Measurements from ENCODE around the gene DACT2. TPM values are rescaled to one million over a fixed set of nuclear protein-coding genes. Genes with fewer than 3 reads are reported as not detected.
"Not testable (repeated sequence)": the region's sequence is repeated elsewhere in the genome, so short reads cannot be mapped to it uniquely, and the experiment has no call there.

Gene DACT2
- polyA plus RNA-seq (ENCODE audit: insufficient read length in 3 of 3) = 10 to 100 TPM; 16.1 to 17.5 (median 17.3) TPM

DNA sequence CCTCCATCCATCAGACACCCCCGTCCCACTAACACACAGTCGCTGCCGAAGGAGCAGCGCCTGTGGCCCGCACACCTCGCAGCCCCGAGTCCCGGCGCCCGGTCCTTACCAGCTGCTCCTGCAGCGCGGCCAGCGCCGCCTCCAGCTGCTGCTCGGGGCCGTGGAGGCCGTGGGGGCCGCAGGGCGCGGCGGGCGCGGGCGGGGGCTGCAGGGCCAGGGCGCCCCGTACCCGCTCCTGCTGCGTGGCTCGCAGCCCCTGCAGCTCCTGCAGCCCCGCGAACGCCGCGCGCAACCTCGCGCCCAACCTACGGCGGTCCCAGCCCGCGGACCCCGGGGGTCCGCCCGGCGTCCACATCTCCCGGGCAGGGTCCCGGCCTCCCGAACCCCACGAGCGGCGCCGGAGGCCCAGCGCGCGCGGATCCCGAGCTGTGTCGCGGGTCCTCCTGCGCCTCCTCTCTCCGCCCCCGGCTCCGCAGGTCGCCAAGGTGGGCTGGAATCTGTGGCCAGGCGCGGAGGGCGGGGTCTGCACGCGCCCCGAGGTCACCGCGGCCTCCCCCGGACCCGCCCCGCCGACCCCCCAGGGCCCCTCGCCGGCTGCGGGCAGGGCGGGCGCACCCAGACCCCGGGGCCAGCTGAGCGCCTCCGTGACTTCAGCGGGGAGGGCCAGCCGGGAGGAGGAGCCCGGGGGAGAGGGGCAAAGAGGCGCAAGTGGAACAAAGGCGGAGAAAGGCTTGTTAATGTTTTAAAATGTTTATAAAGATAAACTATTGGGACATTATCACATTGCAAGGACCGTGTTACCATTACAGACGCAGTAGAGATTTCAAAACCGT is at the start of gene DACT2:
Gene DACT2, minus strand, starts transcription at position 499 of the 833 bp plus-strand sequence. Its CDS starts 144 bp downstream, at position 355.
- DNase-seq (ENCODE audit: low read depth in 3 of 3, low spot score in 2 of 3) = no peak

DNA sequence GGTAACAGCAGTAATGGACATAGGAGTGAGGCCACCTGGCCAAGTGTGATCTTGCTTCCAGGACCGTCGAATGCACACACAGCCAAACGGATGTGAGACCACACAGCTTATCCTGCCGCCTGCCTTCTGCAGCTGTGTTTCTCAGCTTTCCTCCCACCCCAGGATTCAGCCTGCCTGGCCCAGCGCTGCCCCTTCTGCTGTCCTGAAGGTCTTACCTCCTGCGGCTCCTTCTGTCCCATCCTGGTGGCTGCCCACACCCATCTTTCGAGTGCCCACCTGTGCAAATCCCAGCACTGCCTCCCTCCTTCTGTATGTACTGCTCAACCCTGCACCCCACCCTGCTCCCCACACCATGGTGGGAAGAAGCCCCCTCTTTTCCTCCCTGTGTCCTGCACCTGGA is 49.4 kb upstream of the DACT2 start:
- DNase-seq (ENCODE audit: low read depth in 3 of 3, low spot score in 2 of 3) = no peak

DNA sequence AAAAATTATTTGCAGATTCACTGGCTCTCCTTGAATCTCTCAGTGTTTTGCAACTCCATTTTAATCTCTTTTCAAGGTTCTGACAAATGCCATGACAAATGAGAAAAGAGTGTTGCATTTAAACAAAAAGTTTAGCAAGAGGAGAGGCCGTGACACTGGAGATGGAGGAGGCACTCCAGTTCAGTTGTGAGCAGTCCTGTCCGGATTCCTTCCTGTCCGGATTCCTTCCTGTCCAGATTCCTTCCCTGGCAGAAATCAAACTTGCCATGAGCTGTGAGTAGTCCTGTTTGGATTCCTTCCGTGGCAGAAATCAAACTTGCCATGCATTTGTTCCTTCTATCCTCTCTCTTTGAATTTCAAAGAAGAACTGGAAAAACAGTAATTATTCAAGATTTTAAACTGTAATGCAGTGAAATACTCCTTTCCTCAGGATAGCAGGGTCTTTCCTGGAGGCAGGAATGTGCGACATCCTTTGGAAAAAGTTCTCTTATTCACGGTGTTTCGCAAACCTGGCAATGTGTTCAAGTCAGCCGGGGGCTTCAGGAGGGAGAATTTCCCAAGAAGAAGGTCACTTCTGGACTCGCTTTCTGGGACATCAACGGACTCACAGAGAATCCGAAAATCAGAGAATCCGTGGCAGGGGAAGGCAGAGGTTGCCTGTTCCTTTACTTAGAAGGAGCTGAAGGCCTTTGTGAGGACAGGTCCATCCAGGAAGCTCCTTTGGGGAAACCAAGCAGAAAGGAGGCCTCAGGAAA is 48.7 kb upstream of the DACT2 start:
- no peak for DNase-seq (ENCODE audit: low read depth in 3 of 3, low spot score in 2 of 3)

DNA sequence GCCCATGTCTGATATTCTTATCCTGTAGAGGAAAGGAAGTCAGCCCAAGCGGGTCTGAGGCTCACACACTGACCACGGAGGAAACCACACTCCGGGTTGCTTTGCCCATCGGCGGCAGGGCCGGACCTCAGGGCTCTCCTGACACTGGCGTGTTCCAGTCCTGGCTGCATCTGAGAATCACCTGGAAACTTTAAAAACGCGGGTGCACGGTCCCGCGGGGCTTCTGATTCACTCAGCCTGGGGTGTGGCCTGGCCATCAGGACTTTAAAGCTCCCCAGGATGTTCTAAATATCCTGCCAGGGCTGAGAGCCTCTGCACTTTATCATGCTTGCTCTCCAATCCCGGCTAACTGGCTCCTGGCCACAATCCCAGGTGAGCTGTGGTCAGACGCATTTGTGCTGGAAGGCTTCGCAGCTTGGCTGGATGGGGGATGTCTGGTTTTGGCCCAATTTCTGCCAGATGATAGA is 47.7 kb upstream of the DACT2 start:
- no peak for DNase-seq (ENCODE audit: low read depth in 3 of 3, low spot score in 2 of 3)

GRCh38 chr6:168366473-168366872 is 46.9 kb upstream of the DACT2 start:
- no peak for DNase-seq (ENCODE audit: low read depth in 3 of 3, low spot score in 2 of 3)

- DNase-seq (ENCODE audit: low read depth in 3 of 3, low spot score in 2 of 3) = no peak
Observed at GRCh38 chr6:168365422-168366165, 46.0 kb upstream of the DACT2 start.

DNA sequence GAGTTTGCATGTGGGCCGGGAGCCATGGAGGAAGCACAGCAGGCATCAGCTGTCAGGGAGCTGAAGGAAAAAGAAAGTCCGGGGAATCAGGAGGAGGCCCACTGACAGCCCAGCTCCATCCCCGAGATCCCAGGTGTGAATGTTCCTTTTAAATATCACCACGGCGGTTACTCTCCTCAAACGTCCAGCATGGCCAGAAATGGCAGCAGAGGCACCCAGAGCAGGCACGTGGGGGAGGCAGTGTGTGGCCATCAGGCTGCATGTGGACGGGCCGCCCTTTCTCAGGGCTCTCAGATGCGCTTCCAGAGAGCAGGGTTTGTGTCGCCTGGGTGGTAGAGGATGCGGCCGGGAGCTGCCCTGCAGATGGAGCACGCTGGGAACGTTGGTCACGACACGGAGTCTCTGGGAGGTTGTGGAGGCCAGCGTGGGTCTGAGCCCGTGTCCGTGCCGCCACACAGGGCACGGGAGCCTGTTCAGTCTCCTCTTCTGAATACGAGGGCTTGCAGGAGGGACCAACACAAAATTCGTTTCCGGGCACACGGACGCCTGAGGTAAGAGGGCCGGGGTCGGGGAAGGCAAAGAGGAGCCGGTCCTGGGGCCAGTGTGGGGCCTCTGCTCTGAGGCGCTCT is 45.3 kb upstream of the DACT2 start:
- DNase-seq (ENCODE audit: low read depth in 3 of 3, low spot score in 2 of 3) = no peak

GRCh38 chr6:168363811-168364792 is 44.5 kb upstream of the DACT2 start:
- DNase-seq (ENCODE audit: low read depth in 3 of 3, low spot score in 2 of 3) = no peak

- no peak for DNase-seq (ENCODE audit: low read depth in 3 of 3, low spot score in 2 of 3)
Observed at GRCh38 chr6:168363302-168363701, 43.7 kb upstream of the DACT2 start.

- no peak for DNase-seq (ENCODE audit: low read depth in 3 of 3, low spot score in 2 of 3)
Observed at GRCh38 chr6:168362276-168362990, 42.9 kb upstream of the DACT2 start.

- no peak for DNase-seq (ENCODE audit: low read depth in 3 of 3, low spot score in 2 of 3)
Observed at GRCh38 chr6:168361766-168362165, 42.2 kb upstream of the DACT2 start.

- DNase-seq (ENCODE audit: low read depth in 3 of 3, low spot score in 2 of 3) = no peak
Observed at GRCh38 chr6:168359794-168360193, 40.2 kb upstream of the DACT2 start.

DNA sequence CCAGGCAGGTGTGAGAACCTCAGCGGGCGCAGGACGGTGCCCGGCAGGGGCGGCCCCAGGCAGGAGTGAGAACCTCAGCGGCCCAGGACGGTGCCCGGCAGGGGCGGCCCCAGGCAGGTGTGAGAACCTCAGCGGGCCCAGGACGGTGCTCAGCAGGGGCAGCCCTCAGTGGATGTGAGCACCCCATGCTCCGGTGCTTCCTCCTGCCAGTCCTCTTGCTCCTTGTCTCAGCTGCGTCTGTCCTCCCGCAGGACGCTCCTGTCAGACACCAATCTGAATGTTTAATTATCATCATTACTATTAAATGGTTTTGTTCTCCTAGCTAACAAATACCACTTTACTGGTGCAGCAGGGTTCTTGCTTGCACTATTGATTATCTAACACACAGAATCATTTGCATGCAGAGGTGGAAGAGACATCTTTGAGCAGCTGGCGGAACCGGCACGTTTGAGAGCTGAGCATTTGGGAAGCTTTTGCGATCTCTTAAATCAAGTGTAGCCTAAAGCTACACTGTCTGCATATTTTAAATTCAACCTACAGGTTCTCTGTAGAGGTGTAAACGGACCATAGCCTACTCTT is 39.4 kb upstream of the DACT2 start:
- DNase-seq (ENCODE audit: low read depth in 3 of 3, low spot score in 2 of 3) = no peak

DNA sequence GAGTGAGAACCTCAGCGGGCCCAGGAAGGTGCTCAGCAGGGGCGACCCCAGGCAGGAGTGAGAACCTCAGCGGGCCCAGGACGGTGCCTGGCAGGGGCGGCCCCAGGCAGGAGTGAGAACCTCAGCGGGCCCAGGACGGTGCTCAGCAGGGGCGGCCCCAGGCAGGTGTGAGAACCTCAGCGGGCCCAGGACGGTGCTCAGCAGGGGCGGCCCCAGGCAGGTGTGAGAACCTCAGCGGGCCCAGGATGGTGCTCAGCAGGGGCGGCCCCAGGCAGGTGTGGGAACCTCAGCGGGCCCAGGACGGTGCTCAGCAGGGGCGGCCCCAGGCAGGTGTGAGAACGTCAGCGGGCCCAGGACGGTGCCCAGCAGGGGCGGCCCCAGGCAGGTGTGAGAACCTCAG is 37.3 kb upstream of the DACT2 start:
- DNase-seq (ENCODE audit: low read depth in 3 of 3, low spot score in 2 of 3) = not testable (repeated sequence)

- no peak for DNase-seq (ENCODE audit: low read depth in 3 of 3, low spot score in 2 of 3)
Observed at GRCh38 chr6:168355716-168356522, 36.3 kb upstream of the DACT2 start.

DNA sequence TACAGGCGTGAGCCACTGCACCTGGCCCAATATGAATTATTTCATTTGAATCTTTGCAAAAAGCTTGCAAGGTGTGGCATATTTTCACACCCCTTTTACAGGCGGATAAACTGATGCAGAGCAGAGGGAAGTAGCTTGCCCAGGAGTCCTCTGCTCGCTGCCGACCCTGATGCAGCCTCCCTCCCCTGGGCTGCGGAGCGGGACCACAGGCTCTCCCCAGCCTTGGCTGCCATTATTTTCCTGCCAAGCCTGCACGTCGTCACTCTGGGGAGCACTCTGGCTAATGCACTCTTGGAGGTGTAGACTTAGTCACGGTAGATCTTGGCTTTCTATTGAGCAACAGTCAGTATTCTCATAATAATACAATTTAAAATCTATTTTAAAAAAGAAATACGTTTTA is 34.8 kb upstream of the DACT2 start:
- no peak for DNase-seq (ENCODE audit: low read depth in 3 of 3, low spot score in 2 of 3)

- DNase-seq (ENCODE audit: low read depth in 3 of 3, low spot score in 2 of 3) = no peak
Observed at GRCh38 chr6:168353041-168353440, 33.5 kb upstream of the DACT2 start.

- no peak for DNase-seq (ENCODE audit: low read depth in 3 of 3, low spot score in 2 of 3)
Observed at GRCh38 chr6:168352096-168352495, 32.5 kb upstream of the DACT2 start.
